GM18870 (cell line): ENCODE measurements around the gene CASP4.
A peak's percentile ranks its signal among the peaks of the same experiment; 100 is the strongest.
"Not testable (repeated sequence)": the region's sequence is repeated elsewhere in the genome, so short reads cannot be mapped to it uniquely, and the experiment has no call there.

Experiments
- ATAC-seq: cut with Tn5 transposase; IDR thresholded peaks from one replicate; pipeline ENCODE4 v1.9.1; 2021; ENCODE audit warnings: moderate library complexity; ENCODE audit not compliant: unreplicated experiment

The CASP4 gene

GRCh38 chr11:104968355-104968855, at the start of gene CASP4:
CASP4 (minus strand) TSS chr11:104968574; CDS start chr11:104968525, 49 bp downstream.
- ATAC-seq, result peak; percentile 96

GRCh38 chr11:105007463-105007862, 39.1 kb upstream of the CASP4 start:
- no peak for ATAC-seq

- ATAC-seq, result no peak
These were observed 37.1 kb upstream of the CASP4 start for GRCh38 chr11:105005451-105005845.

- no peak for ATAC-seq
These were observed 35.6 kb upstream of the CASP4 start for GRCh38 chr11:105004021-105004420.

GRCh38 chr11:105003151-105003550, 34.8 kb upstream of the CASP4 start:
- no peak for ATAC-seq

GRCh38 chr11:105000797-105001196, 32.4 kb upstream of the CASP4 start:
- ATAC-seq, result peak; percentile 88

GRCh38 chr11:105000167-105000566, 31.8 kb upstream of the CASP4 start:
- ATAC-seq, result no peak

GRCh38 chr11:104999721-105000120, 31.3 kb upstream of the CASP4 start:
- ATAC-seq, result no peak

GRCh38 chr11:104997288-104997687, 28.9 kb upstream of the CASP4 start:
- no peak for ATAC-seq

- ATAC-seq, result no peak
These were observed 26.6 kb upstream of the CASP4 start for GRCh38 chr11:104995001-104995408.

GRCh38 chr11:104992781-104993180, 24.4 kb upstream of the CASP4 start:
- no peak for ATAC-seq

GRCh38 chr11:104991994-104992393, 23.6 kb upstream of the CASP4 start:
- no peak for ATAC-seq

GRCh38 chr11:104984808-104985207, 16.4 kb upstream of the CASP4 start:
- no peak for ATAC-seq

GRCh38 chr11:104979839-104980238, 11.5 kb upstream of the CASP4 start:
- no peak for ATAC-seq

- ATAC-seq, result no peak
These were observed 5.2 kb upstream of the CASP4 start for GRCh38 chr11:104973616-104974015.

GRCh38 chr11:104972924-104973323, 4.5 kb upstream of the CASP4 start:
- ATAC-seq, result not testable (repeated sequence)

- no peak for ATAC-seq
These were observed 2.4 kb upstream of the CASP4 start for GRCh38 chr11:104970756-104971155.

- ATAC-seq, result no peak
These were observed 742 bp upstream of the CASP4 start for GRCh38 chr11:104968856-104969776.

GRCh38 chr11:104967534-104968354, 630 bp downstream of the CASP4 start:
- peak; percentile 18 for ATAC-seq

GRCh38 chr11:104965735-104966134, 2.6 kb downstream of the CASP4 start:
- ATAC-seq, result no peak

GRCh38 chr11:104964247-104964646, 4.1 kb downstream of the CASP4 start:
- ATAC-seq, result no peak

- no peak for ATAC-seq
These were observed 5.5 kb downstream of the CASP4 start for GRCh38 chr11:104962852-104963251.
